GM21526 (cell line): ENCODE data around the gene CST7.

Experiments
- ATAC-seq: cut with Tn5 transposase; IDR thresholded peaks from one replicate; pipeline ENCODE4 v1.9.1; 2021; ENCODE audit warnings: moderate library complexity; ENCODE audit not compliant: unreplicated experiment, low FRiP score

The CST7 gene

GRCh38 chr20:24962510-24962909, 13.4 kb downstream of the CST7 start:
- no peak for ATAC-seq

DNA sequence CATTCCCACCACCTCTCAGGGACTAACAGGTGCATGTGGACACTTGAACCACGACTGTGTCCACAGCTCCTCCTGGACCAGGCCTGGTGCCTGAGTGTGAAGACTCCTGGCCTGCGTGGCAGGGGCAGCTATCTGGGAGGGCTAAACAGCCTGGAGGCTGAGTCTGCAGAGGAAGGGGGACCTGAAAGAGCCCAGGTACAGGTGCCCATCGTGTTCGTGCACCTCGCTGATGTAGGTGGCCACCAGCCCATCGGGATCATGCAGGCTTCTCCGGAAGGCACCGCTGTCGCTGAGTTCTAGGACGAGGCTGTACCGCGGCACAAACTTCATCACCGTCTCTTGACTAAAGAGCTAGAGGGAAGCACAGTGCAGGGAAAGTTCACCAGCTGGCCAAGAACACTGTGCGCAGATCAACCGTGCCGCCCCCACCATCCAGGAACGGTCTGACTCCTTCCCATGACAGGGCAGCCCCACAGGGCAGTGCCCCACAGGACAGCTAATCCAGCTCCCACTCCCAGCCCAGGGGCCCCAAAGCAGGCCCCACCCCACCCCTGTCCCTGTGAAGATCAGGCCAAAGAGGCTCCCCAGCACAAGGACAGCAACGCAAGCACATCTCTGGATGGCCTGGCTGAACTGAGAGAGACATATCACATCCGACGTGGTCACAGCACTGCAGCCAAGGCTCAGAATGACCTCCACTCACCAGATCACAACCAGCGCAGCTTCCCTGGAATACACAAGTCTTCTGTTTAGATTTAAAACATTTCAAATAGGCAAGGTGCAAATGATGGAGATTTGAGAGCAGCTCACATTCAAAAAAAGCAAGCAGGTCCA, 14.8 kb downstream of the CST7 start:
- ATAC-seq, result no peak

DNA sequence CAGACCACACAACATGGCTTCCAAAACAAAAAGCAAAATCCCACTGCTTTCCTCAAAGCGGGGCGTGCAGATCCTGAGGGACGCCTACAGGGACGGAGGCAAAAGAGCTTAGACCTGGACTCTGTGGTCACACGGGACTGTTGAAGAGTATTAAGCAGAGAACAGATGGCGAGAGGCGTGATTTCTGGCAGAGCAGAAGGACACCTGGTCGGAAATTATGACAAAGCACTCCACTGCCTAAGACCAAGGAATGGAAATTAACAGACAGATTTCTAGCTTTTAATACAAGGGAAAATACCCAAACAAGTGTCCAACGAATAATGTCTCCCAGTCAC, 15.4 kb downstream of the CST7 start:
- no peak for ATAC-seq

DNA sequence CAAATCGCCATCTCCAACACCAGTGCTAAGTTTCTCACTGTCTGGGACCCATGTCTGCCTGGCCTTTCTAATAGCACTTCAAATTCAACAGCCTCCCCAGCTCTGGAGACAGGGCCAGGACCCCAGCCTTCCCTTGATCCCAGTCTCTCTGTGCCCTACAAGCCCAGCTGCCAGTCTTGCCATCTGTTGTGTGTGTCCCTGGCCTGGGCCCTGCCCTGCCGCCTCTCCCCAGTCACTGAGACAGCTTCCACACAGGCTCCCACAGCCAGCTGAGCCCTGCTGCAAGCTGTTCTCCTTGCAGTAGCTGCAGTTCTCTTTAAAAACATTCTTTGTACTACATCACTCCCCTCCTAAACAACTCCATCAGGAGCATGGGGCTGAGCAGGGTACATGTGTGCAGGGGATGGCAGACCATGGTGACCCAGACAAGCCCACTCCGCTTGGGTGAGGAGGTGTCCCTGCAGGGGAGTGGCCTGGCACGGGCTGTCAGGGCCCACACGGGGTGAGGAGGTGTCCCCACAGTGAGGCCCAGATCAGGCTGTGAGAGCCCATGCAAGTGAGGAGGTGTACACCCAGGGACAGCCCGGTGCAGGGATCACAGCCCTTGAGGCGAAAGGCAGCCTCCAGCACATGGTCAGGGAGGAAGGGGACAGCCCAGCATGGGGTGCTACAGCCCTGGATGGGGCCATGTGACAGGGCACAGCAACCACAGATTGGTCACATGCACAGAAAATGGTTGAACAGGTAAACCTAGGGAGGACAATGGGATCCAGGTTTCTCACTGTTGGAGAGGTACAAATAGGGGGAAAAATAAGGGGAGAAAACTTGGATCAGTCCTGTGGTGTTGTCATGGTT, 16.2 kb downstream of the CST7 start:
- ATAC-seq, result no peak

DNA sequence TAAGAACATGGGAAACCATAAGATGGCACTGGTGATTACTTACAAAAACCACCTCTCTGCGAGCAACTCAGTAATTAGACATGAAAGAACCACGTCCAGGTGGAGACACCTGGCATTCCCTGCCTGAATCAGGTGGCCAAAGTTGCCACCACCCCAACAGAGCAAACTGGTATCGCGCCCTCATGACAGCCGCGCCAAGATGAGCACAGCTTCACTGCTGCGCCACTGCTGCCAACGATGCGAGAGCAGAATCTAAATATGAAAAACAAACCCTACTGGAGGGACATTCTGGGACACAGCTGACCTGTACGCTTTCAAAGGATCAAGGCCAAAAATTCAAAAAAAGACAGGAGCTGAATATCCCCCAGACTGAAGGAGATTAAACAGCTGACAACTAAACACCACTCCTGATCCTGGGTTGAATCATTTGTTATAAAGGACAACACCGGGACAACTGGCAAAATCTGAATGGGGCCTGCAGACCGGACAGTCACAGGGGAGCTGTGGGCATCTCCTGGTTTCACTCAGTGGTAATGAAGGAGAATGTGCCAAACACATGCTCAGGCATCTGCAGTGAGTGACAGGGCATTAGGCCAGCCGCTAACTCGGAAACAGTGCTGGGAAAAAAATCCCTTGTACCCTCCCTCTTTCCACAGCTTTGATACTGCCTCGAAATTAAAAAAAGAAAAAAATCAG, 17.4 kb downstream of the CST7 start:
- no peak for ATAC-seq

DNA sequence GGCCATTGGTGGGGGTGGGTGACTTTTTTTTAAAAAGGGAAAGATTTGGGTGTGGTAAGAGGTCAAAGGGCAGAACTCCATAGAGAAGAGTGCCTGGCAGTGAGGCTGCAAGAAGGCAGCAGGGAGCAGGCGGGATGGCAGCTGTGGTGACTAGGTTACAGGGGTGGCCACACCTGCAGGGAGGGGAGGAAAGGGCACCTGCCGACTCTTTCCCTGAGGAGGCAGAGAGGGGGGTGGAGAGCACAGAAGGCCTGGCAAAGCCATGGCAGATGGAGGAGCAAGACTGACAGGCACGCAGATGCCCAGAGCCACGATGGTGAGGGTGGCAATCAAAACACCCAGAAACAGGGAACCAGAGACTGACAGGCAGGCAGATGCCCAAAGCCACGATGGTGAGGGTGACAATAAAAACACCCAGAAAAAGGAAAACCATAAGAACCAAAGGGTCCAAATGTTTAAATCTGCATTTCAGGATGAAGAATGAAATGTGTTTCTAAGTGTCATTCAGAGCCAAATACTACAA, 19.3 kb downstream of the CST7 start:
- no peak for ATAC-seq

DNA sequence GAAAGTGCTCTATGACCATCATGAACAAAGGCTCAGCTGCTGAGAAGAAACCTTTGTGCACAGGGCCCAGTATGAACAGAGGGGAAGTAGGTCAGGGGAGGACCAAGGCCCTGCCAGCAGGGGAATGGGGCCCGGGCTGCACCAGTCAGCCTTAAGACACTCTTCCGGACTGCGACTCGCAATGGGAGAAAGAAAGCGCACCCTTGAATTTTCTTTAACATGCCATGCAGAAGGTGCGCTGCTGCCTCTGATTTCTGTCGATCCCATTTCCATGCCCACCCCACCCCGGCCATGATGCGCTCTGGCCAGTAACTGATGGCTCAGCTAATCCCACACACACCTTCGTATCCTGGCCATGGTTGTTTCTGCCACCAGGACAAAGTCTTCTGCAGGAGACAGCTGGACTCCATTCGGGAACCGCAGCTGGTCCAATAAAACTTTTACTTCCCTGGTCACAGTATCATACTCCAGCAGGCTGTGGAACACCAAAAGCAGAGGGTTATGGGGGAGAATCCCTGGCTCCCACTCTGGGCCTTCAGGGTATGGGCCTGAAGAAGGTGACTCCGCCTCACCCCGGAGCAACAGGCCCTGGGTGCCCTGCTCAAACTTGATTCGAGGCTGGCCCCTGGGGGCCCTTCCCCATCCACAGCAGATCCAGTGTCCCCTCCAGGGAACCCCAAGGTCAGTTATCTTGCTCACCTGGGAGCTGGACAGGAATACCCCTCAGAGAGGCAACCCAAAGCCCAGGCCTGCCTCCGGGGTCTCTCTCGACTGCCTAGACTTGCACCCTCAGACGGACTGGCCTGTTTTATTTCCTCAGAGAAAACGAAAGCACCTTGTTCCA, 20.3 kb downstream of the CST7 start:
- no peak for ATAC-seq

GRCh38 chr20:24970030-24970553, 21.0 kb downstream of the CST7 start:
- no peak for ATAC-seq

GRCh38 chr20:24970754-24971153, 21.7 kb downstream of the CST7 start:
- ATAC-seq, result no peak

- no peak for ATAC-seq
Observed at GRCh38 chr20:24971376-24972101, 22.5 kb downstream of the CST7 start.

GRCh38 chr20:24972341-24972740, 23.3 kb downstream of the CST7 start:
- no peak for ATAC-seq

DNA sequence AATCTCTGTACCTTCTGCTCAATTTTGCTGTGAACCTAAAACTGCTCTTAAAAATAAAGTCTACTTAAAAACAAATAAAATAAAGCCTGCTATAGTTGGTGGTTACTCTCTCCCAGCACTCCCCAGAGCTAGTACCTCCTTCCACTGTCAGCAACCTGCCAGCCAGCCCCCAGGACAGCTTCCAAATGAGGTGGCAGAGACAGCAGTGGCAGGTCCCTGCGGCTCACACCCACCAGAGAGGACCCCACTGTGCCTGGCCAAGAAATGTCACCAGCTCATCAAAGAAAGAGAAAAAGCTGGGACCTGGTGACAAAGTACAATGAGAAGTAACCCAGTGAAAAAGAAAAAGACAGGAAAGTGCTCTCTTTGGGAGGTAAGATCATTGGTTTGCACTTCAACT, 28.3 kb downstream of the CST7 start:
- no peak for ATAC-seq

GRCh38 chr20:24977797-24978196, 28.7 kb downstream of the CST7 start:
- ATAC-seq, result no peak

GRCh38 chr20:24978513-24978912, 29.4 kb downstream of the CST7 start:
- no peak for ATAC-seq

DNA sequence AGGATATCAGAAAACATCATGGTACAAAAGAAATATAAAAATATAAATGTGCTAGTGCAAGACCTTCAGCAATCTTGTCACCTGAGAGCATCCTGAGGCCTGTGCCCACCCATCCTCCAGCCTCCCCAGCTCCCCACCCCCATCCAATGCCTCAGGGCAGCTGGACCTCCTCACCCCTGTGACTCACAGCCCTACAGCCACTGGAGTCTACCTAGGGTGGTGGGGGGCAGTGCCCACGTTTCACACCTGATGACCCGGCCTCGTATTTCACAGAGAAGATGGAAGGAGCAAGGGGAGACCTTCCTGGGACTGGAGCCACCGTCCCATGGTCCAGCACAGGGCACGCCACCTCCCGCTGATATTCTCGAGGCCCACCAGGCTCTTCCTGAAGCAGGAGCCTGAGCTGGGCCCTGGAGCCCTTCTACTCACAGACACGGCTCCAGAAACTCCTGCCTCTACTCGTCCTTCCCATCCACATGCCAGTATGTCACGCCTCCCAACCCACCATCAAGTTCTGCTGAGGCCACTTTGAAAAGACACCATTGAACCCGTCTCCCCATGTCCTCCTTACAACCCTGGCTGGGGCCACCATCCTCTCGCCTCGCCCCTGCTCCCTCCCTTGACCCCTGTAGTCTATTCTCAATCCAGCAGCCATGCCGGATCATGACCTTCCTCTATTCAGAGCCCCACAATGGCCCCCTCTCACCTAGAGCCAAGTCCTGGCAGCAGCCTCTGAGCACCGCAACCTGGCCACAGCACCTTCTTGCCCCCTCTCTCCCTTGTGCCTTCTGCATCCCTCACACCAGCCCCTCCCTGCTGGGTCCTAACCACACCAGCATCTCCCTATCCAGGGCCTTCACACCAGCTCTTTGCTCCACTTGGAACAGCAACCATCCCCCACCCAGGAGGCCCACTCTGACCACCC, 30.2 kb downstream of the CST7 start:
- ATAC-seq, result no peak

GRCh38 chr20:24980291-24981053, 31.4 kb downstream of the CST7 start:
- ATAC-seq, result no peak

DNA sequence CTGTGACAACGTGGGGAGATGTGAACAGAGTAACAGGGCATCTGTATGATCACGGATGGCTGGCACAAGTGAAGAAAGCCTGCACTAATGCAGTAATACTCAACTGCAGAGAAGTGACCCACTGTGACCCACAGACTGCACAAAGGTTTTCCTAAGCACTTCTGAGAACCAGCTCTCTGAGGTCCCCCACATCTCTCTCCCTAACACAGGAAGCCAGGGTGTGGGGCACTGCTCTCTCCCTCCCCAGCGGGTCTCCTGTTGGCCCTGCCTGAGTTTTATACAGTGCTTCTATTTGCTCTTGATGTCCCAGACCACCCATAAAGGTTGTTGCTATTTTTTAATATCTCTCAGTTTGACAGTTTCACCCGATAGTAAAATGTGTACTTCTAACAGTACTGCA, 32.2 kb downstream of the CST7 start:
- no peak for ATAC-seq

- ATAC-seq, result no peak
Observed at GRCh38 chr20:24981790-24982189, 32.7 kb downstream of the CST7 start.
